Adrenal gland (tissue), 5 donors: ENCODE measurements around the gene PTPN23.

Experiments used
- CTCF ChIP-seq, 6 experiments: fragments of 450-650 bp in 4 of 6; fragments of 200-600 bp in 2 of 6; sonication (generic) in 1 of 6; IDR thresholded peaks; 1 replicate in 5 of 6; 2 replicates in 1 of 6; pipeline versions ENCODE4 v1.5.1 to v1.8.0; 2016 to 2021; ENCODE audit warnings: antibody characterized with exemption in 6 of 6, mild to moderate bottlenecking in 2 of 6, moderate library complexity in 1 of 6
- POLR2A ChIP-seq, 2 donors: fragments of 450-650 bp; IDR thresholded peaks; one replicate each; pipeline ENCODE4 v1.6.1; 2017; ENCODE audit warnings: antibody characterized with exemption in 2 of 2, mild to moderate bottlenecking in 2 of 2, moderate library complexity in 1 of 2
- donor health status: DM: no; HTN: no; CAD: no.

- TF ChIP-seq POLR2A (IDR thresholded peaks at IDR 0.05) (no peak), CTCF (IDR thresholded peaks at IDR 0.05) (no peak)
Measured at GRCh38 chr3:47452453-47453215, 71.8 kb downstream of the PTPN23 start.
